GM21576 (cell line): ENCODE measurements around the gene INSM2.
A peak's percentile ranks its signal among the peaks of the same experiment; 100 is the strongest.

Source experiments
- ATAC-seq: cut with Tn5 transposase; IDR thresholded peaks from one replicate; pipeline ENCODE4 v1.9.1; 2021; ENCODE audit warnings: mild to moderate bottlenecking, moderate library complexity; ENCODE audit not compliant: unreplicated experiment

INSM2 gene, protein sequence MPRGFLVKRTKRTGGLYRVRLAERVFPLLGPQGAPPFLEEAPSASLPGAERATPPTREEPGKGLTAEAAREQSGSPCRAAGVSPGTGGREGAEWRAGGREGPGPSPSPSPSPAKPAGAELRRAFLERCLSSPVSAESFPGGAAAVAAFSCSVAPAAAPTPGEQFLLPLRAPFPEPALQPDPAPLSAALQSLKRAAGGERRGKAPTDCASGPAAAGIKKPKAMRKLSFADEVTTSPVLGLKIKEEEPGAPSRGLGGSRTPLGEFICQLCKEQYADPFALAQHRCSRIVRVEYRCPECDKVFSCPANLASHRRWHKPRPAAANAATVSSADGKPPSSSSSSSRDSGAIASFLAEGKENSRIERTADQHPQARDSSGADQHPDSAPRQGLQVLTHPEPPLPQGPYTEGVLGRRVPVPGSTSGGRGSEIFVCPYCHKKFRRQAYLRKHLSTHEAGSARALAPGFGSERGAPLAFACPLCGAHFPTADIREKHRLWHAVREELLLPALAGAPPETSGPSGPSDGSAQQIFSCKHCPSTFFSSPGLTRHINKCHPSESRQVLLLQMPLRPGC

GRCh38 chr14:35533357-35534207 lies at the start of gene INSM2:
INSM2 (plus strand) TSS chr14:35534164; CDS start chr14:35534253, 89 bp downstream.
- ATAC-seq = peak; percentile 74

DNA sequence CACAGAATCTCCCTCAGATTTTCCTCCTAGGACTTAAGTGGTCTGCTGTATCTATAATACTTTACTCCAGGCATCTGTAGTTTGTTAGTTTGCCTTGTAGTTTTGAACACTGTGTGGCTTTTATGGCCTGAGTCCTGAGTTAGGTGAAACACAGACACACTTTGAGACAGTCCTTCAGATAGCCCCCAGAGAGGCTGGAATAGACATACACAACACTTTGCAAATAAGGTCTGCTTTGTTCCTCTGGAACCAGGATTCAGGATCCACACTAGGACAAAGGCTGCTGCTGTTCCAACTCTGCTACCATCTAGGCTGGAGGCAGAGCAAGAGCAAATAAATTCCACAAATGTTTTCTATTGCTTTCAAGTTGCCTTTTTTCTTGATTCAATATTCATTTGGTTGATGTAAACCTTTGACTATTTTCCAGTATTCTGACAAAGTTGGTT lies 41.4 kb upstream of the INSM2 start:
- ATAC-seq = no peak

- ATAC-seq = no peak
Observed at GRCh38 chr14:35495278-35495677, 38.7 kb upstream of the INSM2 start.

DNA sequence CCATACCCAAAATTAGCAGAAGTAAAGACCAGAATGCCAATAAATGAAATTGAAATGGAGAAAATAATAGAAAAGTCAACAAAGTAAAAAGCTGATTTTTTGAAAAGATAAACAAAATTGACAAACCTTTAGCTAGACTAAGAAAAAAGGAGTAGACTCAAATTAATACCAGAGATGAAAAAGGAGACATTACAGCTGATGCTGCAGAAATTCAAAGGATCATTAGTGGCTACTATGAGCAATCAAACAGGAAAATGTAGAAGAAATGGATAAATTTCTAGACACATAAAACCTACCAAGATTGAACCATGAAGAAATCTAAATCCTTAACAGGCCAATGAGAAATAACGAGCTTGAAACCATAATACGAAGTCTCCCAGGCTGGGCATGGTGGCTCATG lies 34.8 kb upstream of the INSM2 start:
- no peak for ATAC-seq

- no peak for ATAC-seq
Observed at GRCh38 chr14:35503646-35504045, 30.3 kb upstream of the INSM2 start.

- ATAC-seq = no peak
Observed at GRCh38 chr14:35504260-35504659, 29.7 kb upstream of the INSM2 start.

DNA sequence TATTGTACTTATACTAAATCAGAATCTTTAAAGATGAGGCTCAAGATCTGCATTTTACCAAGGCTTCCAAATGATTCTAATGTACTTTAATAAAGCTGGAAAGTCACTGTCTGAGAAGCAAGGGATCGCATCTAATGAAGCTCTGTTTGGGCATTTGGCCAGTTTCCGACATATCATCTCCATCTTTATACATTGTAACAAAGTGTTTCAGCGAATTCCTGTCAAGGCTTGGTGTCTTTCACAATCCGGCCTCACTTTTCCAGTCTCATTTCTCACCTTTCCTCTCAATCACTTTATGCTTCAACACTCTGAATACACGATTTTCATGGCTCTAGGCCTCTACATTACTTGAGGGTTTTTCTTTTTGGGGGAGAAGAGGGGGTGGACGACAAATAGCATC lies 27.5 kb upstream of the INSM2 start:
- no peak for ATAC-seq

- ATAC-seq = no peak
Observed at GRCh38 chr14:35506927-35507326, 27.0 kb upstream of the INSM2 start.

DNA sequence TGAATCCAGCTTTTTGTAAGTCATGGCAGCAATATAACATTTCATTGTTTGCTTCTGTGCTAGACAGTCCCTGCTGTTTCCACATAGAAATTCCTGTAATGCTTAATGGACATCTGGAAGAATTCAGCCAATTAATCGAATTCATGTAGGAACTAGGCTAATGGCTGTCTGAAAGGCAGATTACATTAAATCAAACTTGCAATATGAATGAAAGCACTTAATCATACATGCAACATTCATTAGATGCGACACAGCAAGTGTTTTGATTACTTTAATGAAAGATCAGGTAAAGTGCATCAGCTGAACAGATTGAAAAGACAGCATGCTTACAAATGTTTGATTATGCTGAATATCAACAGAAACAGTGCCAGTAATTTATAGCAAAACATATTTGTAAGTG lies 24.1 kb upstream of the INSM2 start:
- no peak for ATAC-seq

- no peak for ATAC-seq
Observed at GRCh38 chr14:35512765-35513164, 21.2 kb upstream of the INSM2 start.

- ATAC-seq = no peak
Observed at GRCh38 chr14:35515916-35516315, 18.0 kb upstream of the INSM2 start.

DNA sequence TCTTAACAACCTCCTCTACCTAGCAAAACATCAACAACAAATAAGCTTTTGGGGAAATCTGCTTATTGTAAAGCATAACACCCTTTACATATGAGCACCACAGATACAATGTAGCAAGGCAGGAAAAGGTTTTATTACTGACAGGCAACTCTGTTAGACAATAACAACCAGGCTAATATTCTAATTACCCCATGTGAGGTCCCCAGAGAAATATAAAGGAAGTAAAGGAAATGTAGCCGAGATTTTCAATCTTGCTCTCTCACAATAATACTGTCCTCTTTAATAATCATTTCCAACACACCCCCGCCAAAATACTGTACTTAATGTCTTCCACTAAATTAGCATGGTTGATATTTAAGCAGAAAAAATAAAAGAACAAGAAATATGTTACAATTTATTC lies 14.0 kb upstream of the INSM2 start:
- no peak for ATAC-seq

DNA sequence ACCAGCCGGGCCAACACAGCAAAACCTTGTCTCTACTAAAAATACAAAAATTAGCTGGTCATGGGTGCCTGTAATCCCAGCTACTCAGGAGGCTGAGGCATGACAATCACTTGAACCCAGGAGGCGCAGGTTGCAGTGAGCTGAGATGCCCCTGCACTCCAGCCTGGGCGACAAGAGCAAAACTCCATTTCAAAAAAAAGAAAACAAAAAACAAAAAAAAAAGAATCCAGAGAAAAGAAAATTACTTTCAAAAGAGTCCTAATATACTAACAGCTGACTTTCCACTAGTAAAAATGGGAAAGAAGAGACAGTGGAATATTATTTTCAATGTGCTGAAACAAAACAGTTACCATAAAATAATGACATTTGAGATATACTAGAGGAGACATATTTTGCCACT lies 8.3 kb upstream of the INSM2 start:
- no peak for ATAC-seq

DNA sequence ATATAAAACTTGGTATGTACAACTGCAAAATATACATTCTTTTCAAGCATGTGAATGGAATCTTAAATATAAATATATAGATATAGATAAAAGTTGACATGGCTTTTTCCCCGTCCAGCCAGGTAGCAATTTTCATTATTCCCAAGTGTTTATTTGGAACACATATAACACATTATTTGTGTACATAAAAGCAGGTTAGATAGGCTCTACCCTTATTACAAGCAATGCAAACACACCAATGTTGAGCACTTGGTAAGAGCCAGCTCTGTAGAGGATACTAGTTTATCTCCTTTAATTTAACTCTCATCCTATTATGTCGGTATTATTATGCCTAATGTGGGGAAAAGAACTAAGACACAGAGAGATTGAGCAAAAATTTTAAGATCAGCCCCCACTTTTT lies 7.0 kb upstream of the INSM2 start:
- no peak for ATAC-seq

GRCh38 chr14:35531960-35532747 lies 1.8 kb upstream of the INSM2 start:
- no peak for ATAC-seq

- no peak for ATAC-seq
Observed at GRCh38 chr14:35532783-35533356, 1.1 kb upstream of the INSM2 start.

- ATAC-seq = peak; percentile 17
Observed at GRCh38 chr14:35534208-35534872, 376 bp downstream of the INSM2 start.

- peak; percentile 64 for ATAC-seq
Observed at GRCh38 chr14:35534873-35535482, 1.0 kb downstream of the INSM2 start.

- ATAC-seq = no peak
Observed at GRCh38 chr14:35535483-35536112, 1.6 kb downstream of the INSM2 start.
